GM18870 (cell line): ENCODE data around the gene TMEM39B.
"Not testable (repeated sequence)": the region's sequence is repeated elsewhere in the genome, so short reads cannot be mapped to it uniquely, and the experiment has no call there.

ENCODE experiments used
- ATAC-seq: cut with Tn5 transposase; IDR thresholded peaks from one replicate; pipeline ENCODE4 v1.9.1; 2021; ENCODE audit warnings: moderate library complexity; ENCODE audit not compliant: unreplicated experiment

TMEM39B gene

DNA sequence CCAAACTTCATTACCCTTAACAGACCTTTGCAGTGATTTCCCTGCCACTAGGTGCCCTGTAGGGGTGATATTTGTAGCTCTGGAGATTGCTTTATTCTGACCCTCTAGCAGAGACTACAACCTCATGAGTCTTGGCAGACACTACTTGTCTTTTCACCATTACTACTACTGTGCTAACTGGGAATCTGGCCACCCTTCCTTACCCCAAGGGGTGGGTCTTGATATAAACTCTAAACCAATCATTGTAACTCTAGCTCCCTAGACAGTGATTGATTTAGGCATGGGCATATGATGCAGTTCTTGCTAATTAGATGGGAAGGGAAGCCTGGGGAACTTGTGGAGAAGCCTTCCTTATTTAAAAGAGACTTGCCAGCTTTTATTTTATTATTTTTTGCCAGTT, 39.0 kb downstream of the TMEM39B start:
- no peak for ATAC-seq

DNA sequence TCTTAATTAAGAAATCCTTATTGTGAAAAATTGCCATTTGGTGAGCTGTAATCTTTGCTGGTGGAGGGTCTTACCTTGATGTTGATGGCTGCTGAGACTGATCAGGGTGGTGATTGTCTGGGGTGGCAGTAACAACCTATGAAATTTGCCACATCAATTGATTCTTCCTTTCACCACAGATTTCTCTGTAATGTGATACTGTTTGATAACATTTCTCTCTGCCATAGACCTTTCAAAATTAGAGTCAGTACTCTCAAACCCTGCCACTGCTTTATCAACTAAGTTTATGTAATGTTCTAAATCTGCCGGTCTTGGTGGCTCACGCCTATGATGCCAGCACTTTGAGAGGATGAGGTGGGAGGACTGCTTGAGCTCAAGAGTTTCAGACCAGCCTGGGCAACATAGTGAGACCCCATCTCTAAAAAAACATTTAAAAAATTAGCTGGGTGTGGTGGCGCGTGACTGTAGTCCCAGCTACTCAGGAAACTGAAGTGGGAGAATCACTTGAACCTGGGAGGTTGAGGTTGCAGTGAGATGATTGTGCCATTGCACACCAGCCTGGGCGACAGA, 40.2 kb downstream of the TMEM39B start:
- no peak for ATAC-seq

DNA sequence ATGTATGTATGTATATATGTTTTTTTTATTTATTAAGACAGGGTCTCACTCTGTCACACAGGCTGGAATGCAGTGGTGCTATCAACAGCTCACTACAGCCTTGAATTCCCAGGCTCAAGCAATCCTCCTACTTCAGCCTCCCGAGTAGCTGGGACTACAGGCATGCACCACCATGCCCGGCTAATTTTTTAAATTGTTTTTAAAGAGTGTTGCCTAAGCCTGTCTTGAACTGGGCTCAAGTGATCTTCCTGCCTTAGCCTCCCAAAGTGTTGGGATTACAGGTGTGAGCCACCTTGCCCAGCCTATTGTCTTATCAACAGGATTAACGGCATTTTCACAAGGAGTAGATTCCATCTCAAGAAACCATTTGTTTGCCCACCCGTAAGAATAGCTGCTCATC, 40.7 kb downstream of the TMEM39B start:
- not testable (repeated sequence) for ATAC-seq

DNA sequence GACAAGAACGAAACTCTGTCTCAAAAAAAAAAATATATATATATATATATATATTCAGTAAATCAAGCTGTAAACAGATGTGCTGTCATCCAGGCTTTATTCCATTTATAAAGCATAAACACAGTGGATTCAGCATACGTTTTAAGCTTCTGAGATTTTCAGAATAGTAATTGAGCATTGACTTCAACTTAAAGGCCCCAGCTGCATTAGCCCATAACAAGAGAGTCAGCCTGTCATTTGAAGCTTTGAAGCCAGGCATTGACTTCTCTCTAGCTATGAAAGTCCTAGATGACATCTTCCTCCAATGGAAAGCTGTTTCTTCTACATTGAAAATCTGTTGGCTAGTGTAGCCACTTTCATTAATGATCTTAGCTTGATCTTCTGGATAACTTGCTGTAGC, 41.7 kb downstream of the TMEM39B start:
- ATAC-seq, result no peak

DNA sequence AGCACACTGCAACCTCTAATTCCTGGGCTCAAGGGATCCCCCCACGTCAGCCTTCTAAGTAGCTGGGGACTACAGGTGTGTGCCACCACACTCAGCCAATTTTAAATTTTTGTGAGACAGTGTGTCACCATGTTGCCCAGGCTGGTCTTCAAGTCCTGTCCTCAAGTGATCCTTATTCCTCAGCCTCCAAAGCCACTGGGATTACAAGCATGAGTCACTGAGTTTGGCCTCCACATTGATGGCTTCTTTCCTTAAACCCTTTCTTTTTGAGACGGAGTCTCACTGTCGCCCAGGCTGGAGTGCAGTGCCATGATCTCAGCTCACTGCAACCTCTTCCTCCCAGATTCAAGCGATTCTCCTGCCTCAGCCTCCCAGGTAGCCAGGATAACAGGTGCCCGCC, 42.8 kb downstream of the TMEM39B start:
- no peak for ATAC-seq

DNA sequence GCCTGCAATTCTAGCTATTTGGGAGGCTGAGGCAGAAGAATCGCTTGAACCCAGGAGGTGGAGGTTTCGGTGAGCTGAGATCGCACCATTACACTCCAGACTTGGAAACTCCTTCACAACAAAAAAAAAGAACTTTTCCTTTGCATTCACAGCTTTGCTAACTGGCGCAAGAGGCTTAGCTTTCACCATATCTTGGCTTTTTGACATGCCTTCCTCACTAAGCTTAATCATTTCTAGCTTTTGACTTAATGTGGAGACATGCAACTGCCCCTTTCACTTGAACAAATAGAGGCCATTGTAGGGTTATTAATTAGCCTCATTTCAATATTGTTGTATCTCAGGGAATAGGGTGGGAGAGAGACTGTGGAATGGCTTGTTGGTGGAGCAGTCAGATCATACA, 43.8 kb downstream of the TMEM39B start:
- no peak for ATAC-seq

DNA sequence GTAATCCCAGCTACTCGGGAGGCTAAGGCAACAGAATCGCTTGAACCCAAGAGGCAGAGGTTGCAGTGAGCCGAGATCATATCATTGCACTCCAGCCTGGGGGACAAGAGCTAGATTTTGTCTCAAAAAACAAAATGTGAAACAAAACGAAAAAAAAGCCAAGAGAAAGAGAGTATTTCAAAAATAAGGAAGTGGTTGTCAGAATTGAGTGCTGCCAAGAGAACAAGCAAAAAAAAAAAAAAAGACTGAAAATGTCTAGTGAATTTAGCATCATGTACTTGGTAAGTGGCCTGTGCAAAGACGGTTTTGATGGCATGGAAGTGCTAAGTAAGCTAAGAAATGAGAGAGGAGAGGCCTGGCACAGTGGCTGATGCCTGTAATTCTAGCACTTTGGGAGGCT, 49.4 kb downstream of the TMEM39B start:
- no peak for ATAC-seq

DNA sequence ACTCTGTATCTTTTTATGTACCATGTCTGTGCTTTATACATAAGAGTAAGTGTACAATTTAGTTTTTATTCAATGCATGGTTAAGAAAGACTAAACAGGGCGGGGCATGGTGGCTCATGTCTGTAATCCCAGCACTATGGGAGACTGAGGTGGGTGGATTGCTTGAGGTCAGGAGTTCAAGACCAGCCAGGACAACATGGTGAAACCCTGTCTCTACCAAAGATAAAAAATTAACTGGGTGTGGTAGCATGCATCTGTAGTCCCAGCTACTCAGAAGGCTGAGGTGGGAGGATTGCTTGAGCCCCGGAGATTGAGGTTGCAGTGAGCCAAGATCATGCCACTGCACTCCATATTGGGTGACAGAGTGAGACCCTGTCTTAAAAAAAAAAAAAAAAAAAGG, 50.6 kb downstream of the TMEM39B start:
- not testable (repeated sequence) for ATAC-seq

DNA sequence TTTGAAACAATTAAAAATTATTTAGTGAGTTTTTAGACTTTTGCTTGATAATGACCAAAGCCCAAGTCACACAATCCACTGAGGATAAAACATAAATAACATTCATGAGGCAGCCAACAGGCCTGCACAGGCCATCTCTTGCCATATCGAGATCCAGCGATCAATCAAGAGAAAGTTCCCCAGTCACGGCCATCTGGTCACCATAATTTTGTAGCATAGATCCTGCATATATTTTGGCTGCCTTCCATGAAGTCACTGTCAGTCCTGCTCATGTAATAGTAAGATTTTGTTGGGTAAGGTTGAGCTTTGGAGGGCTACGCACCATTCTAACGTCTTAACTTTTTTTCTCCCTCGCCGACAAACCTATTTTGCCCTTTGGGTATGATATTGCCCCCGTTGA, 52.6 kb downstream of the TMEM39B start:
- ATAC-seq, result no peak

DNA sequence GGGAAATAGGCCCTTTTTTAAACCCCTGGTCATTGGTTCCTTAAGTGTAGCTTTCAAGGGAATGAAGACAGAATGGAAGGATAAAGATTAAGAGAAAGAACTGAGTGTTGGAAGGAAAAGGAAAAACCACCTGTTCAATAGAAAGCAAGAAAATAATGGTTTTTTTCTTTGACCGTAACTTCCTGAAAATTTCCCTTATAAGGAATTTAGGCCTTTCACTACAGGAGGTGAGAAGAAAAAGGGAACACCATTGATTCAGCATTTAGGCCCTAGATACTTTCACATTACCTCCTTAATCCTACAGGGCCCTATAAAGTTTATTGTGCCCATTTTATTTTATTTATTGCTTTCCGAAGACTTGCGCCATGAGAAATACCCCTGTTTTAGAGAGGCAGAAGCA, 54.0 kb downstream of the TMEM39B start:
- no peak for ATAC-seq

DNA sequence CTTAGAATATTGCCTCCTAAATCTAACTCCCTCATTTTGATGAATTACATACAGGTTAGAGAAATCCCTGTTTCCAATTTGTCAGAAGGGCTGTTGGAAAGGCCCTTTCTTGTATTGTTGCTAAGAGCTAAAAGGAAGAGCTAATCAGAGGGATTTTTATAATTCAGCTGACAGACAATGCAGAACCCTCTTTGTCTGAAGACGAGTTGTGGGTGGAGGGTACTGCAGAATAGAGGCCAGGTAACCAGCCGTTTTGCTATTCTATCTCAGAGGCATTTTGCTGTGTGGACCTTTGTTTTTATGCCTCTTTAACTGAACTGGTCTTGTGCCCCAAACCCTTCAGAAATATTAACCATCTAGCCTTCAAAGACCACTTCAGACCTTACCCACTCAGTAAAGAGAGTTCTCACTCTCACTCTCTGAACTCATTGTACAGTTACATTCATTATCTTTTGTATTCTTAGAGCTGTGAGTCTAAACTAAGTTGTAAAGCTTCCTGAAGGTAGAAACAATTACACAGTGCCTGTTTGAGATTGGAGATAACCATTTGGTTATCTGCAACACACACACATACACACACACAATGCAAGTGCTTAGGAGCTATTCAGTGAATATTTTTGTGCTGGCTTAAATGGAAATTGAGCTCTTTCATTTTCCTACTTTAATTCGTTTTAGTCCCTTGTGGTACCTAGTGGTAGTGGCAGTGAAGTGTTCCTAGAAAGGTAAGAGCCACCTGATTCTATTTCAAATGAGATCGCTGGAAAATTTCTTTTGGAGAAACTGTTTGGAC, 54.9 kb downstream of the TMEM39B start:
- no peak for ATAC-seq

DNA sequence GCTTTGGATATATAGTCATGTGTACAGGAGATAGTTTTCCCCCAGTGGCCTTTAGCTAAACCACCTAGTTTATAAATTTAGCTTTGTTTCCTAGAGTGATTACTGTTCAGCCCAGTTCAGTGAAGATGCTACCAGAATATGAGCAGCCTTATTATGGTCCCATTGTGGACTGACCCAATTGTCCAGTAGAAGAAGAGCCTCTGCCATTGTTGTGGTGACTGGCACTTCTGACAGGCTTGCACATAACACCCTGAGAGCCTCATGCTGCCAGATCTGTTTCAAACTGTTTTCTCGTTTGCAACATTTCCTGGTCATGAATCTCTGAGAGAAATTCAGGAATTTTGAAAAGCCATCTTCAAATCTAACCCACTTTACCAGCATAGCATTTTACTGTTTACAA, 55.7 kb downstream of the TMEM39B start:
- no peak for ATAC-seq

DNA sequence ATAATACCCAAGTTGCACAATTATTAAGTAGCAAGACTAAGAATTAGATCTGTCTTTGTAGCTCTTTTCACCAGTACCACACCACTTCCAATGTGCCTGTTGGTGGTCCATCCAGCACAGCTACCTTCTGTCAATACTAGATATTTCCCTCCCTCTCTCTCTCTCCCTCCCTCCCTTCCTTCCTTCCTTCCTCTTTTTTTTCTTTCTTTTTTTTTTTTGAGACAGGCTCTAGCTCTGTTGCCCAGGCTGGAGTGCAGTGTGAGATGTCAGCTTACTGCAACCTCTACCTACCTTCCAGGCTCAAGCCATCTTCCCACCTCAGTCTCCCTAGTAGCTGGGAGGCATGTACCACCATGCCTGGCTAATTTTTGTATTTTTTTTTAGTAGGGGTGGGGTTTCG, 56.2 kb downstream of the TMEM39B start:
- no peak for ATAC-seq

DNA sequence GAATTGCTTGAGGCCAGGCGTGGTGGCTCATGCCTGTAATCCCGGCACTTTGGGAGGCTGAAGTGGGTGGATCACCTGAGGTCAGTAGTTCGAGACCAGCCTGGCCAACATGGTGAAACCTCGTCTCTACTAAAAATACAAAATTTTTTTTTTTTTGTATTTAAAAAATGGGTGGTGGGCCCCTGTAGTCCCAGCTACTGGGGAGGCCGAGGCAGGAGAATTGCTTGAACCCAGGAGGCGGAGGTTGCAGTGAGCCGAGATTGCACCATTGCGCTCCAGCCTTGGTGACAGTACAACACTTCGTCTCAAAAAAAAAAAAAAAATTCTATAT, 61.2 kb downstream of the TMEM39B start:
- not testable (repeated sequence) for ATAC-seq

DNA sequence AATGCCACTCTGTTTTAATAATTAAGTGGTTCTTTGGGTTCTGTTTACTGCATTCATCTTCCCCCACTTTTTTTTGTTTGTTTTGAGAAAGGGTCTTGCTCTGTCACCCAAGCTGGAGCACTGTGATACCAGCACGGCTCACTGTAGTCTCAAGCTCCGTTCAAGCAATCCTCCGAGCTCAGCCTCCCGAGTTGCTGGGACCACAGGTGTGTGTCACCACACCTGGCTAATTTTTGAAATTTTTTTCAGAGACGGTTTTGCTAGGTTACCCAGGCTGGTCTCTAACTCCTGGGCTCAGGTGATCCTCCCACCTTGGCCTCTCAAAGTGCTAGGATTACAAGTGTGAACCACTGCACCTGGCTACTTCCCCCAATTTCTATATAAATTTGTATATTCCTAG, 64.4 kb downstream of the TMEM39B start:
- no peak for ATAC-seq

DNA sequence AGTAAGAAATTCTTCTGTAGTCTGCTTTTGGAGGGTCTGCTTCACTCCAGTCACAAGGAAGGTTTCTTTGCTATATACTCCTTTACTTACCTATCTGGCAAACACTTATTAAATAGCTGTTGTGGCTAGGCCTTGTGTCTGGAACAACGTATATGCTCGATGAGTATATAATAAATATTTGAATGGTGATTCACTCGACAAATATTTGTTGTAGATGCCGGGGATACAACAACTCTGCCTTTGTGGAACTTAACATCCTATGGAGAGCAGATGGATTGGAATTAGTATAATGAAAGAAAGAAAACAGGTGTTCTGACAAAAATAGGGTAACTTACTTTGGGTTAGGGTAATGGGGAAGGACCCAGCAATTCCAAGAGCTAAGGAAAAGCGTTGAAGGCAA, 66.2 kb downstream of the TMEM39B start:
- ATAC-seq, result no peak

DNA sequence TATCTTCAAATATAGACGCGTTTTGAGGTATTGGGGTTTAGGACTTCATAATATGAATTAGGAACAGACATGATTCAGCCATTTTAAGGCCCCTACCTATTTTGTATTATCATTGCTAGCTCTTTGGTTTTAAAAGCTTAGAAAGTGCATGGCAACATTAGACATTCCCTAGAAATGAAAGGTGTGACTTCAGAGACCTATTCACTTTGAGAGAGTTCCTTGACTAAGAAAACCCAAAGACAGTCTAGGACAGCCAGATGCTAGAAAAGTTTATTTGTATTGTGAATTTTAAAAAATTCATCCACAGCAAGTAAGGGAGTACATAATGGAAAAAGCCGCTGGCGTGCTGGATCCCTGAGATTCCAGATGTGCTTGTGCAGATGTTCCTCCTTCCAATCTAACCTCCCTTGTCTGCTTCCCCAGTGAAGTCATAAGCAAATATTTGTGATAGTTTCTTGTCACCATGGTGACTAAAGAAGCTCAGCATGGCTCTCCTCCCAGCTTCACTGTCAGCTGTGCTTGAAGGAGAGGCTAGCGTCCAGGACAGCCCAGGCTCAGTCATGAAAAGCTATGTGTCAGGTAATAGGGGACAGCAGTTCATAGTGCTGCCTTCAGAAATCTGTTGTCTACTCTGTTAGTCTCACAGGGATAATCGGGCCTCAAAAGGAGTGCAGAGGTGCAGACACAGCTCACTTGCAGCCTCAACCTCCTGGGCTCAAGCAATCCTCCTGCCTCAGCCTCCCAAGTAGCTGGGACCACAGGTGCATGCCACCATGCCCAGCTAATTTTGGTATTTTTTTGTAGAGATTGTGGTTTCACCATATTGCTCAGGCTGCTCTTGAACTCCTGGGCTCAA, 69.9 kb downstream of the TMEM39B start:
- no peak for ATAC-seq

DNA sequence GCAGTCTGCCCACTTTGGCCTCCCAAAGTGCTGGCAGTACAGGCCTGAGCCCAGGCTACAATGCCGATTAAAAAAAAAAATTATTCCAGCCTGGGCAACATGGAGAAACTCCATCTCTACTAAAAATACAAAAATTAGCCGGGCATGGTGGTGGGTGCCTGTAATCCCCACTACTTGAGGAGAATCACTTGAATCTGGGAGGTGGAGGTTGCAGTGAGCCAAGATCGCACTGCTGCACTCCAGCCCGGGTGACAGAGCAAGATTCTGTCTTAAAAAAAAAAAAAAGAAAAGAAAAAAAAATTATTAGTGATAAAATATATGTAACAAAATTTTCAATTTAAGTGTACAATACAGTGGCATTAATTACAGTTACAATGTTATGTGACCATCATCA, 70.6 kb downstream of the TMEM39B start:
- not testable (repeated sequence) for ATAC-seq

DNA sequence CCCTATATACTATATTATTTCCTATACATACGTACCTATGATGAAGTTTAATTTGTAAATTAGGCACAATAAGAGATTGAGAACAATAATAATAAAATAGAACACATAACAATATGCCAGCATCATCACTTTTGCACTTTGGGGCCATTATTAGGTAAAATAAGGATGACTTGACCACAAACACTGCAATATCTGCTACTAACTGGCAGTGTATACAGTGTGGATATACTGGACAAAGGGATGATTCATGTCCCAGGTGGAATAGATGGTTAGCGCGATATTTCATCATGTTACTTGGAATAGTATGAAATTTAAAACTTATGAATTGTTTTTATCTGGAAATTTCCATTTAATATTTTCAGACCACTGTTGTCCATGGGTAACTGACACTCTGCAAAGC, 71.3 kb downstream of the TMEM39B start:
- no peak for ATAC-seq

DNA sequence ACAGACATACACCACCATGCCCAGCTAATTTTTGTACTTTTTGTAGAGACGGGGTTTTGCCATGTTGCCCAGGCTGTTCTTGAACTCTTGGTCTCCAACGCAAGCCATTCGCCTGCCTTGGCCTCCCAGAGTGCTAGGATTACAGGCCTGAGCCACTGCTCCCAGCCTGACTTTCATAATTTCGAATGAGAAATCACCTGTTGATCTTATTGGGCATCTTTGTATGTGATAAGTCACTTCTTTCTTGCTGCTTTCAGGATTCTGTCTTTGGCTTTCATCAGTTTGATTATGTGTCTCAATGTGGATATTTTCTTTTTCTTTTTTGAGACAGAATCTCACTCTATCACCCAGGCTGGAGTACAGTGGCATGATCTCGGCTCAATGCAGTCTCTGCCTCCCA, 75.1 kb downstream of the TMEM39B start:
- not testable (repeated sequence) for ATAC-seq

DNA sequence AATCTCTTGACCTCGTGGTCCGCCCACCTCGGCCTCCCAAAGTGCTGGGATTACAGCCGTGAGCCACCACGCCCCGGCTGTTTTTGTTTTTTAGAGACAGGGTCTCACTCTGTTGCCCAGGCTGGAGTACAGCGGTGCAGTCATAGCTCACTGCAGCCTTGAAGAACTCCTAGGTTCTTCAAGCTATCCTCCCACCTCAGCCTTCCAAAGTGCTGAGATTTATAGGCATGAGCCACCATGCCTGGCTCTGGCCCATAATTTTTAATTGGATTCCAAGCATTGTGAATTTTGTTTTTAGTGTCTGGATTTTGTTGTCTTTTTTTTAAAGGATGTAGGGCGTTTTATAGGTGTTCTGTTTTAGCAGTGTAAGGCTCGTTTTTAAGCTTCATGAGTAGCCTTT, 78.1 kb downstream of the TMEM39B start:
- no peak for ATAC-seq

DNA sequence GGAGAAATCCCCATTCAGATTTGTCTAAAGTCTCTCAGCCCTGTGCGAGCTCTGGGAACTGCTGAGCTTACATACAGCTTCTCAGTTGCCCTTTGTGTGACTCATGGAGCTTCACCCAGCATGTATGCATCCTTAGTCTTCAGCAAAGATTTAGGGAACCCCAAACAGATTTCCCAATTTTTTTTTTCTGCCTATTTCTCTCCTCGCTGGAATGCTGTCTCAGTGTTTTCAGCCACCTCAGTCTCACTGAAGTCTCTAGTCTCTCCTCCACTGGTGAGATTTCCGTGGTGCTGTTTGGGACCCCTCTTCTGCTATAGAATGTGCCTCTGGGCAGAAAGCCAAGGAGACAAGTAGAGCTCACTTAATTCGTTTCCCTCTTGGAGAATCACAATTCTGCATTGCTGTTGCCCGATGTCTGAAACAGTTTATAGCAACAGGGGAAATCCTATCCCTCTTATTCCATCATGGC, 78.6 kb downstream of the TMEM39B start:
- ATAC-seq, result no peak
